Stimulated activated CD4-positive, alpha-beta T cell treated with anti-CD3 and anti-CD28 coated beads, Interleukin-4, amount 100 ng/mL, for 4 hours (primary cell): ENCODE data around the gene SELENOP.
"Not testable (repeated sequence)": the region's sequence is repeated elsewhere in the genome, so short reads cannot be mapped to it uniquely, and the experiment has no call there.

Experiments used
- DNase-seq, 2 experiments: peaks; one replicate each; pipeline ENCODE4 v3.0.0-alpha.2; 2020

Gene SELENOP

DNA sequence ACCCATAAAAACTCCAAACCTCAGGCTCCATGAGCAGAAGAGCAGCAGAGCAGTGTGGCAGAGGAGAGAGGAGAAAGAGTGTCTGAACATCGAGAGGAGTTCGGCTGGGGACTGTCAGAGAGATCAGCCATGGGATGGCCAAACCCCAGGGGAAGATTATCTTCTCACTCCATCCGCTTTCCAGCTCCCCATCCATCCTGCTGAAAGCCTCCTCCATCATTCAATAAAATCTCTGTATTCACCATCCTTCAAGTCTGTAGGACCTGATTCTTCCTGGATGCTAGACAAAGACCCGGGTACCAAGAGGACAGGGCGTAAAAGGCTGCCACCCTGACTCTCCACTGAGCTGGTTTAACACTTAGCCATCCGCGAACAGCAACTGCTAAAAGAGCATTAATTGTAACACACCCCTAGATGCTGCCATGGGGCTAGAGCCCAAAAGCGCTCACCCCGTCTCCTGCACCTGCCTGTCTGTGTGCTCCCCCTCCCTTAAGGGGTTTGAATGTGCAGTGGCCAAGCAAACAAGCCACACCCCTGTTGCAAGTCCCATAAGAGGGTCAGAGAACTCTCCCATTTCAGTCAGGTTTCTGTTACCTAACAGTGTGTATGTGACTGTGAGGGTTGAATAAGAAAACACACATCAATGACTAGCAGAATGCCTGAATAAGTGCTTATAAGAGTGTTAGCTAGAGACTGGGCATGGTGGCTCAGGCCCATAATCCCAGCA lies 13.9 kb upstream of the SELENOP start:
- DNase-seq: no peak

DNA sequence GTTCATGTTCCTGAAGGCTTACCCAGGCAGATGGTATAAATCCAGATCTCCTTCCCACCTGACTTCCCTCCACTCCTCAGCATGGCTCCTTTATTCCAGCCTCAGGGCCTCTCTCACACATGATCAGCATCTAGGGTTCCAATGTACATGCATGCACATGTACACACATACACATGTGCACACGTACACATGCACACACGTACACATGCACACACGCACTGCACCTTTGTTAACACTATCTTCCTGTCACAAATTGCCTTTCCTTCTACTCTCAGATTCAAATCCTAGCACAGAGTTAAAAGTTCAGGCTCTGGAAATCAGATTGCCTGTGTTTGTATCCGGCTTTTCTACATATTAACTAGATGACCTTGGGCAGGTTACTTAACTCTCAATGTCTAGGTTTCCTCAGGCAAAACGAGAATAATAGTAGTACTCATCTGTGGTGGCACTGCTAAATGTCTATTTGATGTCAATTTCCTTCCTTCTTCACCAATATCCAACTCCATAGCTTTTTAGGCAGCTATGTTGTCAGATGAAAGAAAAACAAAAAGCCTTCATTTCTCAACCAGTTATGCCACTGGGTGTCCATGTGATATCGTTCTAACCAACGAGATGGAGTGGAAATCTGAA lies 12.8 kb upstream of the SELENOP start:
- DNase-seq: no peak

DNA sequence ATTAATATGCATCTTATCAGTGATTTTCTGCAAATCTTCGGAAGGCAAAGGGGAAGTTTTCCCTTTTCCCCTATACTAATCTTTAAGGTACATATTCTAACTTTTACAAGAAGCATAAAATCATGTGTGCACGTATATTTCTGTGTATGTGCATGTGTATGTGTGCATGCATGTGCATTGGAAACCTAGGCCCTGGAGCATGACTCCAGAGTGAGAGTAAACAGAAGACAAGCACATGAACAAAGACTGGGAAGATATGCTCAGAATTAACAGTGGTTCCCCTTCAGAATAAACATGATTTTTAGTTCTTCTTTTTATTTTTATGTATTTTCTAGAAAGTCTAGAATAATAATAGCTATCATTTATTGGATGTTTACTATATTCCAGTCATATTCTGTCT lies 10.9 kb upstream of the SELENOP start:
- no peak for DNase-seq

DNA sequence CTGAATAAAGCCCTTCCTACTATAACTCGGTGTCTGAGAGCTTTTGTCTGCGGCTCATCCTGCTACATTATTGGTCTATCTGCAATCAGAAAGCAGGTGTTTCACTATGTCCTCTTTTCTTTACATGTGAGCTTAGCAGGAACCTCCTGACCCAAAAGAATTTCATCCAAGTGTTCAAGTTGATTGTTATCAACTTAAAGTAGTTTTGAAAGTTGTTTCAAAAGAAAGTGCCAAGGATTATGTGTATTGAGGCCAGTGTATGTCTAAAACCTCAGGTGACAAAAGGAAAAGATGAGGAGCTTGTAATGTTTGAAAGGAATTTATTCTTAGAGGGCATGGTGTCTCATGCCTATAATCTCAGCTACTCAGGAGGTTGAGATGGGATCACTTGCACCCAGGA lies 8.1 kb upstream of the SELENOP start:
- no peak for DNase-seq

DNA sequence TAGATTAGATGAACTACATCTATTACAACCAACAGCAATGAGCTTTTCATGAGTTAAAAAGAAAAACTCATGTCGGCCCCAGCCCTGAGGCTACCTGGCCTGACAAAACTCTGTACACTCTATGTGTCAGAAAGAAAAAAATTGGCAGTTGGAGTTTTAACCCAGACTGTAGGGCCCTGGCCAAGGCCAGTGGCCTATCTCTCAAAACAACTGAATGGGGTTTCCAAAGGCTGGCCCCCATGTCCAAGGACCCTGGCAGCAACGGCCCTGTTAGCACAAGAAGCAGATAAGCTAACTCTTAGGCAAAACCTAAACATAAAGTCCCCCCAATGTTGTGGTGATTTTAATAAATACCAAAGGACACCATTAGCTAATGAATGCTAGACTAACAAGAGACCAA lies 4.9 kb upstream of the SELENOP start:
- DNase-seq: not testable (repeated sequence)

DNA sequence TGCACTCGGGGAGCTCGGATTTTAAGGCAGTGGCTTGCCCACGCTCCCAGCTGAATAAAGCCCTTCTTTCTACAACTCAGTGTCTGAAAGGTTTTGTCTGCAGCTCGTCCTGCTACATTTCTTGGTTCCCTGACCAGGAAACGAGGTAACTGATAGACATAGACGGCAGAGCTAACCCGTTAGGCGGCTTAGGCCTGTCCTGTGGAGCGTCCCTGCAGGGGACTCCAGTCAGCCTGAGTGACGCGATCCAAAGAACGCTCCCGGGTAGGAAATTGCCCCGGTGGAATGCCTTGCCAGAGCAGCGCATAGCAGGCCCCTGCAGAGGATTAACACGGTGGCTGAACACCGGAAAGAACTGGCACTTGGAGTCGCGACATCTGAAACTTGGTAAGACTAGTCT lies 1.8 kb upstream of the SELENOP start:
- no peak for DNase-seq

DNA sequence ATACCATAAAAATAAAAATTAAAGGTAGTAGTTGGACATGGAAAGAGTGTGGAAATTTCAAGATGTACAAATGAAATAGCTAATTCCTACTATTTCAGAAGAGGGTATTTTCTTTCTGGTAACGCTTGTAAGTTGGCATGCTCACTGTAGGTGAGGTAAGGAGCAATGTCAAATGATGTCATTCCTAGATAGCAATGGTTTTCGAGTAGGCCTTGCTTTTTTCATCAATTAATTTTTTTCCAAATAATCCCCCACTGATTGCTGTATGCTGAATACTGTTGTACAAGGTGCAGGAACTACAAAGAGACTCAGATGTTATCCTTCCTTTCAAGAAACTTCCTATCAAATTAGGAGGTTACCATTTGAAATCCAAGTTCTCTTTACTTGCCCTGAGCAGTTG lies 928 bp upstream of the SELENOP start:
- DNase-seq: no peak

DNA sequence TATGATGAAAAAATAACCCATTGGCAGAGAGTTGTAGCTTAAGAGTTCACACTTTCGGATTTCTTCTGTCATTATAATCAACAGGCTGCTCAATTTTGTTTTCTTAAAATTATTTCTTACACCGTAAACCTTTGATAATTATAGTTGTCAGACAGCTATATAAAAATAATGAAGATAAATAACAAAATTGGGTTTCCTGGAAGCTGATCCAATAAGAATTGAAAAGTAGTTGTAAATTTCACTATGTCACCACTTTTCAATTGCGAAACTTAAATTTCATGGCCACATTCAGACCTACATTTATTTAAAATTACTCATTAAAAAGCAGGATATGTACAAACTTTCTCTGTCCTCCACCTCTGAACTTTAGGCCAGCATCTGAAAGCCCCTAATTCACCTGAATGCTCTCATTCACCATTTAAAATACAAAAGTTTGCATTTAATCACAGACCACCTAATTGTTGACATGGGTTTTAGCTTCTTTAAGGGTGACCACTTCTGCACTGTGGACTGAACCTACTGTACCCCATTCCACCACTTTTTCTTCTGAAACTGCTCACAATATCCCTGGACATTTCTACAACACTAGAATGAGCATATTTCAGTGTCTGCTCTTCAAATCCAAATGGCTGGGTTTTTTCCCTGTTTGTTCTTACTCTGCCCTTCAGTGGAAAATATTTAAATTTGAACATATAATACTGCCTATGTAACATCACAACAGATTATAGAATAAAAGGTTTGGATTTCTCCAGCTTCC lies 680 bp downstream of the SELENOP start:
- DNase-seq: no peak

DNA sequence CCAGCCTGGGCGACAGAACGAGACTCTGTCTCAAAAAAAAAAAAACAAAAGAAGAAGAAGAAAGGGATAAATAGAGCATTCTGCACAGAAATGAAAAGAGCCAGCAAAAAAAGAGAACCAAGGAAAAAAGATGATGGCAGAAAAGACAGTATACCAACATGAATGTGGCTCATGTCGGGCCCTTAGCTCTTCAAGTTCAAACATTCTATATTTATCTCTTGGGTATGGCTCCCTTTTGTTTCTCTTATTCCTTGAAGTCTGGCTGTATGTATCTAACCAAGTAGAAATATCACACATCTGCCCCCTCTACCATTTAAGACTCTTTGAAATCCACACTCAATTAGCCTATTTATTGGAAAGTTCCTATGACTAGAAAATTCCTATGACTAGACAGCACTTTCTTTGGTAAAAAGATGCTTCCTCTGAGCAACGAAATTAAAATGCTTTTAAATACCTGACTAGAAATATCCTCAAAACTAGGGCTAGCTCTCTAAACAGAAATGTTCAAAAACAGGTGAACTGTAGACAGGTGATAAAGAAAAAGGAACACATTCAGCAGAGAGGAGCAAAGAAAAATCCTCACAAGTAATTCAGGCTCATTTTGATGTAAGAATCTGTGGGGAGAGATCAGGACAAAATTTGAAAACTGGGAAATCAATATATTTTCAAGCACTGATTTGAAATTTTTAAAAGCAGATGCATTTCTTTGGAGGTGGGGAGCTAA lies 2.6 kb downstream of the SELENOP start:
- DNase-seq: no peak

DNA sequence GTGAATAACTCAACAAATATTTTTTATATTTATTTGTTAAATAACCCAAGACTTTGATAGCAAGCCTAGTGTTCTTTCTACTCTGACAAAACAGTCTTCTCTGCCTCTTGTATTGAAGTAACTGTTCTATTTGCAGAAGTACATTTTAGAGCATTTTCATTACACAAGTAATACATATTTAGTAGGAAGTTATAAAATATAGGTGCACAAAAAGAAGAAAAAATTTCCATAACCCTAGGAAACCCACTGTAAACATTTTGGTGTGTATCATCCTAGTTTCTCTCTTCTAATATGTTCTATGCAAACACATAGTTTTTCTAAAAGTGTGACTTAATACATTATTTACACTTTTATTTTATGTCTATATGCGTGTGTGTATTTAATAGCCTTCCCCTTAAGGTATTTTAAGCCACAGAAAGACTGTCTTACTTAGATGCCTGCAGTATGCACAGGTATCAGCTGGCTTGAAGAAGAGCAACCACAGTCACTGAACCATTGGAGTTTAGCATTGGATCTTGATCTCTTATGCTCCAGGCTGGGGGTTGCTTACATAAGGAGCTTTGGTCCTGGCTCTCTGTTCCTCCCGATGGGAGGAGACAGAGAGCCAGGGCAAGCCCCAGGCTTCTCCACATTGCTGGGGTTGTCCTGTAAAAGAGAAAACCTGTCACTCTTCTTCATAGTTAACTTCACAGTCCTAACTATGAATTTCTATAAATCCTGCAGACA lies 3.8 kb downstream of the SELENOP start:
- no peak for DNase-seq

DNA sequence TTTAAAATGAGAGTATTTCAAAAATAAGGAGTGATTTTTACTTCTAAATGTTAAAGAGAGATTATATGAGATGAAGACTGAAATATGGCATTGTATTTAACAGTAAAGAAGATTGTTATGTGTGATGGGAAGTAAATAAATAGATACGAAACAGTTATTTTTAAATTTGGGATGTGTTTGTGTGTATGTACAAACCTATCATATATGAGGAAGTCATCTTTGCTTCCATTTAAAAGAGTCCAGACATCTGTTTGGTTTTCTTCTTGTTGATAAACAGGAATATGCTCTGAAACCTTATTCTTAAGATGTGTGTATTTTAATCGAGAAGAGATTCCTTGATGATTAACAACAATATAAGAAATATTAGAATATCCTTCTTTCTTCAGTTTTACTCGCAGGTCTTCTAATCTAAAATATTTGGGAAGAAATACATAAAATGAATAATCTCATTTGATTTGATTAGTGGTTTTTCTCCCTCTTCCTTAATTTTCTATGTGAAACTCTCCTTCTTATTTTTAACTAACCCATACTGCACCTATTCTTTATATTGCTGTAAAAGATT lies 4.9 kb downstream of the SELENOP start:
- no peak for DNase-seq

DNA sequence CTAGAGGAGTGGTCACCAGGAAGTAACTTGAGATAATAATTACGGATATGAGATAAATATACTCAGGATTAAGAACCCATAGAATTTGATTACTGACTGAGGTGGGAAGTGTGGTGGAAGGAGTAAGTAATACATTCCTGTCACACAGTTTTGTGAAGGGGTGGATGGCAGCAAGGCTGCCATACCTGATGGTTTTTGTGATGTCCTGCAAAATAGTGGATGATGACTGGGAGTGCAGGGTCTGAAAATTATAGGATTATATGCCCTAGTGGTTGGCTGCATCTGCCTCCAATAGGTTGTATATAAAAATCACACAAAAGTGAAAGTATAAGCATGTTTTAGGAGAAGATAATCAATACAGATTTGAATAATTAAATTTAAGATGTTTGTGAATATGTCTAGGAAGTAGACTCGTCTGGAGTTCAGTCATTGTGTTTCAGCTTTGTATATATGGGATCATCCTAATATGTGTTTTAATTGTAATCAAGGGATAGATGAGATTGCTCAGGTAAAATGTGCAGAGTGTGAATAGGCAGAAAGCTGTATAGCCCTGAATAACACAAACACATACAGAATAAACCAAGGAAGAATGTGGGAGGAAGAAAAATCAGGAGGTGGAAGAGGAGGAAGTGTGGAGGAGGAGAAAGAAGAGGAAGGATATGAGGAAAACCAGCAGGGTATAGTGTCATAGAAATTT lies 5.5 kb downstream of the SELENOP start:
- no peak for DNase-seq

DNA sequence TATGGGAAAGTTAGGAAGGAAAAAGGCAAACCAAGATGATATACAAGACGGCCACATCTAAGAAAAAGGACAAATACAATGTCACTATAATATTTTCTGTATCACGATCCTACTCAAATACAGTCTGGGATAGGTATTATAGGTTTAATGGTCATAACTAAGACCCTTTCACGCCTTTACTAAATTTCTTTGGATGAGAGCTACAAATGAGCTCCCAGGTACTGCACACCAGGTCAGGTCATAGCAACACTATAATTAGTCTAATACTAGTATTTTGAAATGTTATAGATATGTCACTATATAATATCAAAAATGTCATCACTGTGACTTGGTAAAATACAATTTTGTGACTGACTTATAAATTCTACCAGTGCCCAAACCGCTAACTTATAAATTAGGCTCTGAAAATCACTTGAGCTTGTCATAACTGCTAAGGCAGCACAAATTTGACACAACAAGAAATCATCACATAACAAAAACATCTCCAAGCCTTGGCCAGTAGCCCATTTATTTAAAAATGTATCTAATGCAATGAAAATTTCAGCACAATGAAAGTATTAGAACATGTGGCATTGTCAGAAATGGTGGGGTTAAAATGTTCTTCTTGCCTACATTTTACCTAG lies 6.9 kb downstream of the SELENOP start:
- no peak for DNase-seq

DNA sequence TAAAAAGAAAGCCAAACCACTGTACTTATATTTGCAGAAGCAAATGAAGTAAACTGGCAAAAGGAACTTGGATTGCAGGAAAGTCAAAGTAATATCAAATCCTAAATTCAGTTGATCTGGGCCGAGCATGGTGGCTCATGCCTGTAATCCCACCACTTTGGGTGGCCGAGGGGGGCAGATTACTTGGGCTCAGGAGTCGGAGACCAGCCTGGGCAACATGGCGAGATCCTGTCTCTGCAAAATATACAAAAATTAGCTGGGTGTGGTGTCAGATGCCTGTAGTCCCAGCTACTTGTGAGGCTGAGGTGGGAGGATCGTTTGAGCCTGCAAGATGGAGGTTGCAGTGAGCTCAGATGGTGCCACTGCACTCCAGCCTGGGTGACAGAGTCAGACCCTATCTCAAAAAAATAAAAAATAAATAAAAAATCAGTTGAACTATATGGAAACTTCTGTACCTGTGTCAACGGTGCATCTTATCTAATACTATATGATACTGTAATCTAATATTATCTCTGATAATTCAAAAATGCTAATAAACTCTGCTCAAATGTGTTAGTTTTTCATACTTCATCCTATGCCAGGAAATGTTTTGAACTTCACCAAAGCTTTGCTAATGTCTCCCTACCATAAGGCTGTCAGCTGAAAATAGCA lies 10.1 kb downstream of the SELENOP start:
- no peak for DNase-seq

DNA sequence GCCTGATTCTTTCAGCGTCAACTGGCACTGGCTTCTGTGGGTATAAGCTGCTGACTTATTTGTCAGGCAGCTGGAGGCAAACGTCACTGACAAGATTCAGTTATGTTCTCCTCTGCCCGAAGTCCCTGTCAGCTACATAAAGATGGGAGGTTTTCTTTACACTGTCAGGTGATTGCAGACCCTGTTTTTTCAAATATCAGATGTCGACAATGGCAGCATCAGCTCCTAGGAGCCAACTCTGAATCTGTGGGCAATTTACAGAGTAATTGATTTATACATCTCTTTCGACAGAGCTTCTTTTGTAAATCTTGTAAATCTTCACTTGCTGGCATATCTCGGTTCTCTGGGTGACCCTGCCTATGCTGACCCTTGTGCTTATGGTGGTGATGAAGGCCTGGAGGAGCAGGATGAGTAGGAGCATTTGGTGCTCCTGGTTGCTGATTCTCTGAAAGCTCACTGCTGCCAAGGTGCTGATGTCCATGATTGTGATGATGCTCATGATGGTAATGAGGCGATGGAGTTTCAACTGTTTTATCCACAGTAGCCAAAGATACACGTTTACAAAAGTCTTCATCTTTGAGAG lies 10.9 kb downstream of the SELENOP start:
- no peak for DNase-seq

DNA sequence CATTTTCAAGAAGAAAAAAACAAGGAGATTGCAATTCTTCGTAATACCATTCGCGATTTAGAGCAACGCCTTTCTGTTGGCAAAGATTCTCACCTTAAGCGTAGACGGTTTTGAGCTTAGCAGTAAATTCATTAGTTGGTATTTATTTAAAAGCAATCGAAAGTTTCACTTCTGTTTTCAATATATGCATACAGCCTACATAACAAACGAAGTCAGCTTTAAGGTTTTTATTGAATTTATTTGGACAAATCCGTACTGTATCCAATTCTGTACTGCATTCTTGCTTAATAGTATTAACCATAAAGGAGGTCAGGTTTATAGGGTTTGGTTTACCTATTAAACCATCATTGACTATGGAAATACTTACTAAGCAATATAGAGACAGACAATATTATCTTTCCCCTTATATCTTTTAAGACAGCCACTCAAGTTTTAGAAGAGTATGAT lies 12.0 kb downstream of the SELENOP start:
- DNase-seq: no peak

DNA sequence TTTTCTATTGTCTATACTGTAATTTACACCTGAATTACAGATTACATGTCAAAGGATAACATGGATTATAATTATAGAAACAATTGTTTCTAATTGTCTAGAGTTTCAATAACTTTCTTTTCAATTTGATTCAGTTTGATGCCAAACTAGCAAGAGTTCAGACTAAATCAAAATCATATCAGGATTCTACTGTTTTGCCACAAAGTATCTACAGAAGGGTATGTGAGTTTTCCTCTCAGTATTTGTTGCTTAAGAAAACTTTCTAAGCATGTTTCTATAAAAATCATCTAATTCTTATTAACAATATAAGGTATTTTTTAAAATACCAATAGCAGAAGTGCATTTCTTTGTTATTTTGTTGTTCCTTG lies 12.5 kb downstream of the SELENOP start:
- DNase-seq: no peak

DNA sequence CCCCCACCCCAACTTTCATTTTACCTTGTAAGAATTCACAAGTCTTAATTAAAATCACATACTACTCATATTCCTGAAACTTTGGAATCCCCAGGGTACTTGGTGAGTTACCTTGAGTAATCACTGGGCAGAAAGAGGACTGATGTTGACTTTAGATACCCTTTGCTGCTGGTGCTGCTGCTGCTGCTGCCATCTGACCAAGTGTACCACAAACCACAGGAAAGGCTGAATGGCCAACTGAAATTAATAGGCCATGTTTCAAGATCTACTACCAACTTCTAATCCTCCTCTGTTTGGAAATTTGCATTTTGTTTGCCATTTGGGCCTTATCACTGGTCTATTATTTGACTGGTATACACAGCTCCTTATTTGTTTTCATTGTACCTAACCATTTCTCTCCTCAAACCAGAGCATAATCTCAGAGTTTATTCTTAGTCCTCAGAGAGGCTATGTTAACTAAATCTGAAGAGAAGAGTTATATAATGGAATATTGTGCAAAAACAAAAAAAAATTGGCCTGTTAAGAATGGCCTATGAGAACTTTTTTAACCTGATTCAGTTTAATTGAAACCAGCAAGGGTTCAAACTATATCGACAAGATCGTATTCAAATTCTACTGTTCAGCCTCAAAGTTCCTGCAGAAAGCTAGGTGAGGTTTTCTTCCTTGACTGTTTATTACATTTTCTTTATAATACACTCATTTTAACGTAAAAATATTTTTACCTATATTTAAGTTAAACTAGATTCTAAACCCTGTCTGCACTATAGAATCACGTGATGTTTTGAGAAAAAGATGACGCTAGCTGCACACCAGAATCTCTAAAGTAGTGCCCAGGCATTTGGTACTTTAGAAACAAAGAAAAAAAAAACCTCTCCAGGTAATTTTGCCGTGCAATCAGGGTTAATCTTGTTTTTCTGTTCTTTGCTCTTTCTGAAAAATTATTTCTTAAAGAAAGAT lies 13.1 kb downstream of the SELENOP start:
- DNase-seq: no peak

DNA sequence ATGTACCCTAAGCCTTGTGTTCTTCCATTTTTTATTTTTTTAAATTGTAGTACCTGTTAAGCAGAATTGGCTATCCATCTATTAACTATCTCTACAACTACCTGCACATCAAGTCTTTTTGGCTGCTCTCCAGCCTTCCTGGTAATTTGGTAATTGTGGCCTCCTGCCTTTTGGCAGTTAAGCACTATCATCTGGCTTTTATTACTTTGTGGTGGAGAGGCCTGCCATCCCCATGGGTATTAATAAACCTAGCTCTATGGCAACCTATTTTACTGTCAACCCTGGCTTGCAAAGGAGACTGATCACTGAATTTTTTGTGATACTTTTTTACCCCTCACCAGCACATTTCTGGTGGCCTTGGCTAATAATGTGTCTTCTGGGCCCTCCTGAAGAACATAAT lies 20.5 kb downstream of the SELENOP start:
- no peak for DNase-seq
